C1 segment of cervical spinal cord (tissue), 14 donors: ENCODE measurements around the gene EXOSC6.
"Not testable (repeated sequence)": the region's sequence is repeated elsewhere in the genome, so short reads cannot be mapped to it uniquely, and the experiment has no call there.

Experiments
- DNase-seq, 14 donors: peaks; one replicate each; lab custom pipeline; 2025; lab: John Stamatoyannopoulos, UW

Gene EXOSC6

GRCh38 chr16:70199170-70199569 lies 52.6 kb downstream of the EXOSC6 start:
- not testable (repeated sequence) for DNase-seq

GRCh38 chr16:70198666-70199065 lies 53.1 kb downstream of the EXOSC6 start:
- DNase-seq: peak in 1 of 14 donors; percentile 53

- not testable (repeated sequence) for DNase-seq
Measured at GRCh38 chr16:70198230-70198629, 53.5 kb downstream of the EXOSC6 start.

GRCh38 chr16:70197611-70198010 lies 54.1 kb downstream of the EXOSC6 start:
- DNase-seq: not testable (repeated sequence)
